HG02798 (cell line): ENCODE data around the gene YPEL1.
"Not testable (repeated sequence)": the region's sequence is repeated elsewhere in the genome, so short reads cannot be mapped to it uniquely, and the experiment has no call there.

Experiments
- ATAC-seq: cut with Tn5 transposase; IDR thresholded peaks from one replicate; pipeline ENCODE4 v1.9.1; 2021; ENCODE audit warnings: mild to moderate bottlenecking; ENCODE audit not compliant: unreplicated experiment, poor library complexity

Gene YPEL1

DNA sequence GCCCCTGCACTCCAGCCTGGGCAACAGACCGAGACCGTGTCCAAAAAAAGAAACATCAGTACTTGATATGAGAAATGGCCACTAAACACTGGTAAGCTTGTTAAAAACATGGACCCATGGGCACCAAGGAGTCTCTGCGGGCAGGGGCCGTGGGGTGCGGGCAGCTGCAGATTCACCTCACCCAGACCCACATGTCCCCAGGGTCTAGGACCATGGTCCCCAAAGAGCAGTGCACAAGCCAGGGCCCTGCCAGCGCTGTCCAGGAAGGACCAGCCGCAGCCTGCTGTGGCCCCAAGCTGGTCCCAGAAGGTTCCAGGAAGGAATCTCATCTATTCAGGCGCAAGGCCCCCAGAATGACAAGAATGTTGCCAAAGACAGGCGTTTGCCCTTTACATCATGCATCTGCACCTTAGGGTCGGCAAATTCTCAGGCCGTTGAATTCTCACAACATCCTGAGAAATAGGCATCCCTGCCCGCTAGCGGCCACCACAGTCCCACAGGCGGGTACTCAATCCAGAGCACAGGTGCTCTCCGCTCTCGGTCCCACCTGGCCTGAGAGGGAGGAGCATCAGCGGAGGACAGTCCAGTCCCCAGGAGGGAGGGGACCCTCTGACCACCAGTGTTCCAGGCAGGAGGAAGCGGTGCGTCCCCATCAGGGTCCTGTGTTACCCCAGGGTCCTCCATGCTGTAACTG, 9.5 kb downstream of the YPEL1 start:
- no peak for ATAC-seq

DNA sequence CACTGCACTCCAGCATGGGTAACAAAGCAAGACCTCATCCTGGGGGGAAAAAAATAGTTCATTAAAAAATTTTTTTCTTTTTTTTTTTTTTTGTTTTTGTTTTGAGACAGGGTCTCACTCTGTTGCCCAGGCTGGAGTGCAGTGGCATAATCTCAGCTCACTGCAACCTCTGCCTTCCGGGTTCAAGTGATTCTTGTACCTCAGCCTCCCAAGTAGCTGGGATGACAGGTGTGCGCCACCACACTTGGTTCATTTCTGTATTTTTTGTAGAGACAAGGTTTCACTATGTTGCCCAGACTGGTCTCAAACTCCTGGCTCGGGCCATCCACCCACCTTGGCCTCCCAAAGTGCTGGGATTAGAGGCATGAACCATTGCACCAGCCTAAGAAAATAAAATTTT, 11.1 kb downstream of the YPEL1 start:
- ATAC-seq = not testable (repeated sequence)

DNA sequence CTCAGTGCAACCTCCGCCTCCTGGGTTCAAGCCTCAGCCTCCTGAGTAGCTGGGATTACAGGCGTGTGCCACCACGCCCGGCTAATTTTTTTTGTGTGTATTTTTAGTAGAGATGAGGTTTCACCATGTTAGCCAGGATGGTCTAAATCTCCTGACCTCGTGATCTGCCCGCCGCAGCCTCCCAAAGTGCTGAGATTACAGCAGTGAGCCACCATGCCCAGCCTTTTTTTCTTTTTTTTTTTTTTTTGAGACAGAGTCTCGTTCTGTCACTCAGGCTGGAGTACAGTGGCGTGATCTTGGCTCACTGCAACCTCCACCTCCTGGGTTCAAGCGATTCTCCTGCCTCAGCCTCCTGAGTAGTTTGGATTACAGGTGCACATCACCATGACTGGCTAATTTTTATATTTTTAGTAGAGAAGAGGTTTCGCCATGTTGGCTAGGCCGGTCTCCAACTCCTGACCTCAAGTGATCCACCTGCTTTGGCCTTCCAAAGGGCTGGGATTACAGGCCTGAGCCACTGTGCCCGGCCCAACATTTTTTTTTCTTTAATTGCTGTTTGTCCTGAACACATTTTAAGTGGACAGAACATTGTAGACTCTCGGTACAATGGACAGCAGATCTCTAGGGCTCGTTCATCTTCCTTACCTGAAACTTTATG, 14.3 kb downstream of the YPEL1 start:
- not testable (repeated sequence) for ATAC-seq

DNA sequence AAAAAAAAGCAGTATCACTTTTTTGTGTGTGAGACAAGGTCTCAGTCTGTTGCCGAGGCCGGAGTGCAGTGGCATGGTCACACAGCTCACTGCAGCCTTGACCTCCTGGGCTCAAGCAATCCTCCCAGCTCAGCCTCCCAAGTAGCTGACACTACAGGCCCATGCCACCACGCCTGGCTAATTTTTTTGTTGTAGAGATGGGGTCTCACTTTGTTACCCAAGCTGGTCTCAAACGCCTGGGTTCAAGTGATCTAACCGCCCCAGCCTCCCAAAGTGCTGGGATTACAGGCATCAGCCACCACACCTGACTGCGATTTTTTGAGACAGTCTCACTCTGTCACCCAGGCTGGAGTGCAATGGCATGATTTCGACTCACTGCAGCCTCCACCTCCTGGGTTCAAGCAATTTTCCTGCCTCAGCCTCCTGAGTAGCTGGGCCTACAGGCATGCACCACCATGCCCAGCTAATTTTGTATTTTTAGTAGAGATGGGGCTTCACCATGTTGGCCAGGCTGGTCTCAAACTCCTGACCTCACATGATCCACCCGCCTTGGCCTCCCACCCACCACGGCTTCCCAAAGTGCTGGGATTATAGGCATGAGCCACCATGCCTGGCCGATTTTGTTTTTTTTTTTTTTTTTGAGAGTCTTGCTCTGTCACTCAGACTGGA, 15.3 kb downstream of the YPEL1 start:
- ATAC-seq = not testable (repeated sequence)

DNA sequence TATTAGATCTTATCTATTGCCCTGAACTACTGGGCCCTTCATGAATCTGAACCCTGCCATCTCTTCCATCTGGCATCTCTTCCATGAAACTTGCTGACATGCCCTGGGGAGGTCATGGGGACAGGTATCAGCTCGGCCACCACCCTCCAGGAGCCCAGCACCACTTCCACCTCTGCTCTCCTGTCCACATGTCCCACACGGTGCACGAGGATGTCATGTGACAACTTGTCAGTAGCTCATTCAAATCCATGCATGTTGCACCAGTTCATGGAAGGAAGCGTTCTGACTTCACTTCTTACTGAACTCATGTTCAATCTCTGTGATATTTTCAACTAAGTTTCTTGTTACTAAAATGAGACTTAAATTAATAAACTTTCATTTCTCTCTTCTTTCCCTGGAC, 16.6 kb downstream of the YPEL1 start:
- ATAC-seq = no peak

DNA sequence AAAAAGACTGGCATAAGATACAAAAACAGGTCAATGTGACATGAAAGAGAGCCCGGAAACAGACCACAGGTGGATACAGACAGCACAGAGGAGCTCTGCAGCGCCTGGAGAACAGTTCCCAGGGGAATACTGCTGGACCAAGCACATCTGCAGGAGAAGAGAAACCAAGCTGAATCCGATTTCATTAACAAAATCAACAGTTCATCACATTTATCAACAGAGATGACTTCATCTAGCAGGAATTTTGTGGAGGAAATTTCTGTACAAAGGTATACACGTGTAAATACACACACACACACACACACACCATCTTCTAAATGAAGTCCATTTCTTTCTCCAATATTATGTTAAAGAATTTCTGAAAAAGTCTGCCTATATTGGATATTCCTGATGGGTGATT, 17.1 kb downstream of the YPEL1 start:
- no peak for ATAC-seq

DNA sequence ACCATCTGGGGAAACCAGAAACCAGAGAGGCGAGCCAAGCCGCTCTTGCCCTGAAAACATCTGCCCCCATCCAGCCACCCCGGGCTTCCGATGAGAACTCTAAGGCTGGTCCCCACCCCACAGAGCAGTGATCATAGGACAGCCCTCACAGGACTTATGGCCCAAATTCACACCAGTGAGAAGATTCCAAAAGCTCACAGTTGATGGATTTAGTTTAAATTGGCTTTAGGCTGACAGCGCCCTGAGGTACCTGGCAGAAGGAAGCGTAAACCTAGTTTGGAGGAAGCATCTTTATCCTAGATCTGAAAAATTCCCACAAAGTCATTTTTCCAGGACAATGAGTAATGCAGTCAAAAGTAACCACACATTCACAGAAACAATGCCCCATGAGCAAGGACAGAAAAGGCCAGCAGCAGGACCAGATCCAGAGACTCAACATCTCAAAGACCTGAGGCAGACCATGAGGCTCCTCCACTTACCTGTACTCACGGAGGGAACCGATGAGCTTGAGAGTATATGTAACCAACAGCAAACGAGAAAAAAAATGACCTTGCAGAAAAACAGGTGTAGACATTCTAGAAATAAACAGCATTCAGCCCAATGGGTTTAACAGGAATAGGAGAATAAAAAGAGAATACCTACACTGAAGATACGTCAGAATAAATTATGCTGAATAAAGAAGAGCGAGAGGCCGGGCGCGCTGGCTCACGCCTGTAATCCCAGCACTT, 19.0 kb downstream of the YPEL1 start:
- not testable (repeated sequence) for ATAC-seq

DNA sequence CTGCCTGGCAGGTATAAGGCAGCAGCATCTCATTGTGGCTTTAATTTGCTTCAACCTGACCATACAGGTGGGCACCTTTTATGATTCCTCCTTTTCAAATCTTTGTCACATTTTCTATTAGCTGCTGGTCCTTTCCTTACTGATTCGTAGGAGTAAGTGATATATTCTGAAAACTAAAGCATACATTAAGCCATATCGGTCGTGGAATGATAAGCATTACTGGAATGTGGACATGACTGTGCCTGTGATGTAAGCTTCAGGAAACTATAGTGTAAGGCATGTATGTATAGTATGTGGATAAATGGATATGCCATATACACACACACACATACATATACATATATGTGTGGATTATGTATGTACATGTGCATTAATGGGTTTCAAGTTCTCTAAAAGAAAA, 20.8 kb downstream of the YPEL1 start:
- no peak for ATAC-seq

DNA sequence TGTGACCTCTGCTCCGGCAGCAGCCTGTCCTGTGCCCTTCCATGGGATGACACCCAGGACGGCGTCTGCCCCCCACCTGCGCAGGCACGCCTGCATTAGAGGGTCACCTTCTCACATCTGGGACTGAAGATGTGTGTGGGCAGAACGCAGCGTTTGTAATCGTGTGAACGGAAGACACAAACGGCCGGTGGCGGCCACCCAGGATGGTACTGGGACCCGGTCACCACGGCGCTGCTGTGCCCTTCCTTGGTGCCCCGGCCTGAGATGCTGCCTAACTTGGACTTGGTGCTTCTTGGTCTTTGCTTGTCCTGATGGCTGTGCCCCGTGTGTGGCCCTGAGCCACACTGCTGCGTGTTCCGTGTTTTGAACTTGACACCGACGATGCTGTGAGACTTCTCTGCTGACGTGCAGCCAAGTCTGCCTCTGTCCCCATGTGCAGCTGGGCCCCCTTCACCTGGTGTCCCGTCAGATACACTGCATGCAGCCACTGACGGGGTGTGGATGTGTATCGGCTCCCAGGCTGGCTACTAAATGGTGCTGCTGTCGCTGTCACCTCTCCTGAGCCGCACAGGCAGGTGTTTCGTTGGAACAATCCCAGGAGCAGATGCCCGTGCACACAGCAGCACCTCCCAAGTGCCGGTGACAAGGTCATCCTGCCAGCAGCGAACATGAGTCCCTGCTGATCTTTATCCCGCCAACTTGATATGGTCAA, 21.4 kb downstream of the YPEL1 start:
- ATAC-seq = no peak

DNA sequence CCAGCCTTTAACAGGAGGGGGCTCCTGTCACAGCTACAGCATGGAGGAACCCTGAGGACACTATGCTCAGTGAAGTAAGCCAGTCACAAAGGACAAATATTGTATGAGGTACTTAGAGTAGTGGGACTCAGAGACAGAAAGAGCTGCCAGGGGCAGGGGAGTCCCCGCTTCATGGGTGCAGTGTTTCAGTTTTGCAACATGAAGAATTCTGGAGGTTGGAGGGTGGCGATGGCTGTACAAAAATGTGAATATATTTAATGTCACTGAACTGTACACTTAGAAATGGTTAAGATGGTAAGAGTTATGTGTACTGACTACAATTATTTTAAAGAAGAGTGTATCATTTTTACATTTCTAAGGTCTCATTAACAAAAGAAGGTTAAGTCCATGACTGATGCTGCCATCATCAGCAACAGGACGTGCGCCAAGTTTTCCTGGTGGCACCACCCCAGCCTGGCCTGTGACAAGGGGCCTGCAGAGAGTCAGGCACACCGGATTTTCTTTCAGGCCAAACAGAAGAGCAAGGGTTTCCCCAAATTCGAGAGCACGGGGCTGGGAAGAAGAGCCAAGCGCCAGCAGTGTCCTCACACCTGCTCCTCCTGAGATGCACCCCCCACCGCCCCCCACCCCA, 22.1 kb downstream of the YPEL1 start:
- no peak for ATAC-seq

DNA sequence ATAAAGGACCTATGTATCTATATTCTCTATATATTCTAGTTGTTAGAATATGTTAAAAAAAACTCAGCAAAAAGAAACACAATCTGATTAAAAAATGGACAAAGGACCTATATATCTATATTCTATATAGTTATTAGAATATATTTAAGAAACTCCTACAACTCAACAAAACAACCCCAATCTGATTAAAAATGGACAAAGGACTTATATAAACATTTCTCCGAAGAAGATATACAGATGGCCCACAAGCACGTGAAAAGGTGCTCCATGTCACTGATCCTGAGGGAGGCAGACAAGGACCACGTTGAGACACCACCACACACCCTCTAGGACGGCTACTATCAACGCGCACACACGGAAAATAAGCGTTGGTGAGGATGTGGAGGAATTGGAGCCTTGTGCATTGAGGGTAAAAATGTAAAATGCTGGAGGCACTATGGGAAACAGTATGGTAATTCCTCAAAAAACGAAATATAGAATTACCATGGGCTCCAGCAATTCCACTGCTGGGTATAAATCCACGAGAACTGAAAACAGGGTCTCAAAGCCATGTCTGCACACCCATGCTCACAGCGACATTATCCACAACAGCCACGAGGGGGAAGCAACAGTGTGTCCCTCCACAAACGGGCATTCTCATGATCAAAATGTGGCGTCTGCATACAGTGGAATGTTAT, 22.7 kb downstream of the YPEL1 start:
- ATAC-seq = no peak

DNA sequence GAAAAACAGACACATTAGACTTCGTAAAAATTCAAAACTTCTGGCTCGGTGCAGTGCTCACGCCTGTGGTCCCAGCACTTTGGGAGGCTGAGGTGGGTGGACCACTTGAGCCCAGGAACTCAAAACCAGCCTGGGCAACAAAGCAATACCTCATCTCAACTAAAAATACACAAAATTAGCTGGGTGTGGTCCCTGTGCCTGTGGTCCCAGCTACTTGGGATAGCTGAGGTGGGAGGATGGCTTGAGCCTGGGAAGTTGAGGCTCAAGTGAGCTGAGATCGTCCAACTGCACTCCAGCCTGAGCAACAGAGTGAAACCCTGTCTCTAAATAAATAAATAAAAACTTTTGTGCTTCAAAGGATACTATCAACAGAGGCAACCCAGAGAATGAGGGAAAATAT, 23.7 kb downstream of the YPEL1 start:
- ATAC-seq = no peak

DNA sequence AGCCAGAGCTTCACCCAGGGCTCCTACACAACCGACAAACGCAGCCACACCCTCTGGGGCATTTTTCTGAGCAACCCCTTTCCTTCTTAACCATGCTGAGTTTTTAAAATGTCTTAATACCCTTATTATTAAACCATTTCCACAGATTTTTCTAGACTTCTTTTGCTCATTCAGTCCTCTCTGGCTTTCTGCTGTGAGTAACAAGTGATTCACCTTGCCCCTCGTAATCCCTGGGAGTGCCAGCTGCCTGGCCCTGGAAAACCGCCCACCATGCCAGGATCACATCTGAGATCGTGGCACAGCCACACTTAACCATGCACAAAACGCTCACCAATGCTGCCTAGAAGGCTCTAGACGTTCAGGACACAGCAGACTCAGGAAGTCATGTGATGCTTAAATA, 25.4 kb downstream of the YPEL1 start:
- no peak for ATAC-seq

DNA sequence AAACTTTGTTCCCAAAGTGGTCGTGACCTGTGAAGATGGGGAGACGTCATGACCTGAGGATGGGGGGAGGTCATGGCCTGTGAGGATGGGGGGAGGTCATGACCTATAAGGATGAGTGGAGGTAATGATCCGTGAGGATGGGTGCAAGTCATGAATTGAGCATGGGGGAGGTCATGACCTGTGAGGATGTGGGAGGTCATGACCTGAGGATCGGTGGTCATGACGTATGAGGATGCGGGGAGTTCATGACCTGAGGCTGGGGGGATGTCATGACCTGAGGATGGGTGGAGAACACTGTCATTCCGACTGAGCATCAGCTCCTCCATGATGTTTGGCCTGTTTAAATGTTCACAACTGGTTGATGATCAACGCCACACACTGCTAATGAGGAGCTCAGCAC, 25.9 kb downstream of the YPEL1 start:
- no peak for ATAC-seq

DNA sequence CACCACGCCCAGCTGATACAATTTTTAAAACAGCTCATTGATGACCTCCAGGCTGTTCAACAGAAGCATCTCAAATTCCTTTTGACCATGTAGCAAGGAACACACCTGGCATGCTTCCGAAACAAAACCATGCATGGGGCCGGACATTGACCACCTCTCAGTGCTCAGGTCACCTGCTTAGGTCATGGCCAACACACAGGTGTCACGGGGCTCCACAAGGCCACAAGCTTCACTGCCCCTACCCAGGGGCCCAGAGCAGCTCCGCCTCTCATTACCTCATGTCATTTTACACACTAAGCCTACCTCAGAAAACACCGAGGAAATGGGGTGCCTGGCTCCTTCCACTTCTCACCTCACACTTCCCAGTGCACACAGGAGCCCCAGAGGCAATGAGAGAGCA, 26.6 kb downstream of the YPEL1 start:
- ATAC-seq = no peak

DNA sequence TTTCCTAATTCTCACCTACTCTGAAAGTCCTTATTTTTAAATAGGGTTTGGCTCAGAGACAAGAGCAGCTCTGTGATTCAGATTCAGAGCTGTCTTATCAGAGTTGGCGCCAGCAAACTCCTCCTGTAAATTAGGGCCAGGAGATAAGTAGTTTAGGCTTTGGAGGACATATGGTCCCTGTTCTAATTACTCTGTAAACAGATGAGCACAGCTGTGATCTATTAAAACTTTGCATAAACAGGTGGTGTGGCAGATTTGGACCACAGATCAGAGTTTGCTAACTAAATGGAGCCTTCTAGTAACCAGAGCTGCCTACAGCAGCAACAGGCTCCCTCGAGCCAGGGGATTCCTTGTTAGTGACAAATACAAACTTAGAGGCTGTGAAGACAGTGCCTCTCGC, 27.9 kb downstream of the YPEL1 start:
- no peak for ATAC-seq

DNA sequence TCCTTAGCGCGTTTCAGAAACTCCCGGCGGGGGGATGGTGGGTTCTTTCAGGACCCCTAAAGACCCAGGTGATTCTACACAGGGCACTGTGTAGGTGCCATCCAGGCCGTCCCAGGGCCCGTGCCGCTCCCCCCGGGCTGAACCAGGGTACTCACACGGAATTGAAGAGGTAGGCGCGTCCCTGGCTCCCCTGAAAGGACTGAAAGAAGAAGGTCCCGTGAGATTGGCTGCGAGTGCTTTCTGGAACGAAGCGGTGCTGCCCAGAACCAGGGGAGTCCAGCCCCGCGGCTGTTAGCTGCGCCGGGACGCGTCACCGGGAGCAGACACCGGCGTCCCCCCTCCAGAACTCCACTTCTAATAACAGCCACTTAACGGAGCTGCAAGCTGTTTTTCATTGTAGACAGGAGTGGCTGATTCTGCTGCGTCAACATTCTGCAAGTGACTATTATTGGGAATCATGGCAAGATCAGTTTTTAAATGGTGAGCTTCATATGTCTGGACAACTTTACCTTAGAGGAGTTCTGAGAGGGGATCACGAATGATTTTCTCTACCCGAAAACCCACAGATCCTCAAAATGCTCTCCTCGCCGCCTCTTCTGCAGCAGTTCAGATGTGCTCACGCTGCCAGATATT, 31.8 kb downstream of the YPEL1 start:
- ATAC-seq = no peak

DNA sequence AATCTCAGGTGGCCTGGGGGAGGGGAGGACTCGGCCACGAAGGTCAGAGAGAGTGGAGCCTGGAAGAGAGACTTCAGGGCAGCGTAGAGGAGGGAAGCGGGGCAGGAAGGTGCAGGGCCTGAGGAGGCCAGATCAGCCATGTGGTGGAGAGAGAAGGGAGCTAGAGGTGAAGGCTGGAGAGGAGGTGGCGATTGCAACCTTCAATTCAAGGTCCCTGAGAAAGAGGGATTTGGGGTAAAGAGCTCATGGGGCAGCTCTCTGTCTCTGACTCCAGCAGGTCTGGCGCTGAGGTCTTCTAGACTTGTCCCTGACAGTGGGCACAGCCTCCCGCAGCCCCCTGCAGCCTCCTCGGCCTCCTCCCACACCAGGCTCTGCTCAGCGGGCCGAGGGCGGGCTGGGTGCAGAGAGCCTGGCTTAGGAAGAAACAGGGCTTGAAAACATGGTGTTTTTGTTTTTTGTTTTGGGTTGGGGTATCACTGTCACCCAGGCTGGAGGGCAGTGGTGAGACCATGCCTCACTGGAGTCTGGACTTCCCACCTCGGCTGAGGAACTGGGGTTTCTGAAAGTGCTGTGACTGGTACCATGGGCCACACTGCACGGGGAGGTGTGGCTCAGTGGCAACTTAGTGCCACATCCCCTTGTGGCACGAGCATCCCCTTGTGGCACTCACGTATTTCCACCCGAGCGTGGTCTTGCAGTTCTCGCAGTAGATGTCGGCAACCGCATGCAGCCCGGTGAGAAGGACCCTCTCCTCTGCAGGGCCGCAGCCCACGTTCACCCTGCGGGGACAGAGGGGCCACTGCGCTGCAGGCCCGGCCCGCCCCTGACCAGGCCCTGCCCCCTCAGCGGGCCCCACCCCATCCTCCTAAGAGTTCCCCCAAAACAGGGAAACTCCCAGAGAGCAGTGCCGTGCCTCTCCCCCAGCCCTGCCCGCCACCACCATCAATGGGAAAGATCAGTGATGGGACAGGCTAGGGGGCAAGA, 32.6 kb downstream of the YPEL1 start:
- ATAC-seq = no peak
